ENCODE results near the gene DCTN2.
A peak's percentile ranks its signal among the peaks of the same experiment; 100 is the strongest.

The DCTN2 gene

DNA sequence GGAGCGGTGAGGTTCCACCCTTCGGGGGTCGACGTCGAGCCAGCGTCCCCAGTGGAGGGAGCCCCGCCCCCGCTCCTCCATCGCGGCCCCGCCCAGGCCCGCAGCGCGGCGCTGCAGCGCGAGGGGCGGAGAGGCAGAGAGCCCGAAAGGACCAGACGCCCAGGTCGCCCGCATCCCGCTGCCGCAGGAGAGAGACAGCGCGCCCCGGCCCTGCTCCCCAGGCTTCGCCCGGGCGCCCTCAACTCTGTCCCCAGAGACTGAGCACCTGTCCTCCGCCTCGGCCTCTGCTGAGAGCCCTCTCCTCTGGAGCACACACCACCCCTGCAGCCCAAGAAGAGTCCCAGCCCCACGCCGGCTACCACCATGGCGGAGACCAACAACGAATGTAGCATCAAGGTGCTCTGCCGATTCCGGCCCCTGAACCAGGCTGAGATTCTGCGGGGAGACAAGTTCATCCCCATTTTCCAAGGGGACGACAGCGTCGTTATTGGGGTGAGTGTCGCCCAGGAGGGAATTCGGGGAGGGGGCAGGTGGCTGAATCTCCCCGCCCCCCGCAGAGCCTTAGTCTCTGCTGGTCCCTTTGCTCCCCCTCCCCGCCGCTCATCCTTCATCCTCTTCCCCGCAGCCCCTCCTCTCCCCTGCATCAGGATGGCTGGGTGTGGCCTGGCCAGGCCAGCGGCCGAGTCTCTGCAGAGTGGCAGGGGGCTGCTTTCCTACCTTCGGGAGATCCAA, 3.1 kb upstream of the DCTN2 start, which contains the start of gene KIF5A:
Gene KIF5A, plus strand, starts transcription at position 136 of the 732 bp plus-strand sequence. Its CDS starts 228 bp downstream, at position 364.
- no peak for DNase-seq (ENCODE audit: low spot score)

- no peak for DNase-seq (ENCODE audit: low spot score)
These were observed 2.4 kb upstream of the DCTN2 start for GRCh38 chr12:57549203-57549908.

- DNase-seq (ENCODE audit: low spot score) = no peak
These were observed 1.5 kb upstream of the DCTN2 start for GRCh38 chr12:57548488-57548887.

DNA sequence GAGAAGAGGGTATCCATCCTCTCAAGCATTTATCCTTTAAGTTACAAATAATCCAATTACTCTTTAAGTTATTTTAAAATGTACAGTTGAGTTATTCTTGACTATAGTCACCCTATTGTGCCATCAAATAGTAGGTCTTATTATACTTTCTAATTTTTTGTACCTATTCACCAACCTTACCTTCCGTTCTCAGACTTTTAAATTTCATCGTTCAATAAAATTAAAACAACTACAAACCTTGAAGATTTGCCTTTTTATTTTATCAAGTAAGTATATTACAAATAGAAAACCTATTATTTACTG, 972 bp upstream of the DCTN2 start:
- no peak for DNase-seq (ENCODE audit: low spot score)

DNA sequence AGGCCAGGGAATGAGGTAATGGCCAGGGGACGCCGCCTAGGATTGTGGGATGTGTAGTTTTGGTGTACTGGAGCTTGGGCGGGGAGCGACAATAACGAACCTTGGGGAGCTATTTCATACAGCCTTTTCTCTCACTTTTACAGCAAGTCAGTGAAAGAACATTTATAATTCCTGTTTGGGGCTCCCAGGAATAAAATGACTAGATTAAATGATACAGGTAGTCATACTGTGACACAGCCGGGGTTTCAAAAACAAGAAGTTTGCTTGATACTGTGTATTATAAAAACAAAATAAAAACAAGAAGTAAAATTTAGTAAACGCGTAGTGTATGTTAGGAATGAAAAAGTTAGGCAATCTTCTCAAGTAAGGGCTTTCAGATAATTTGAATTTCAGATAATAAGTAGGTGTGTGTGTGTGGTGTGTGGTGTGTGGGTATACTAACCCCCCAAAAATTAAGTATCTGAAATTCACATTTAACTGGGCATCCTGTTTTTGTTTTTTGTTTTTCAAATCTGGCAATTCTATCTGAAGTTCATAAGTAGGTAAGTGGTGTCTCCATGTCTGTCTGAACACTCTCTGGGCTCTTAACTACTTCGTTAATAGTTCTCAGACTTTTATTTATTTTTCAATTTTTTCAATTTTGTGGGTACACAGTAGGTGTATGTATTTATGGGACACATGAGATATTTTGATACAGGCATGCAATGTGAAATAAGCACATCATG, 458 bp upstream of the DCTN2 start:
- DNase-seq (ENCODE audit: low spot score) = no peak

DNA sequence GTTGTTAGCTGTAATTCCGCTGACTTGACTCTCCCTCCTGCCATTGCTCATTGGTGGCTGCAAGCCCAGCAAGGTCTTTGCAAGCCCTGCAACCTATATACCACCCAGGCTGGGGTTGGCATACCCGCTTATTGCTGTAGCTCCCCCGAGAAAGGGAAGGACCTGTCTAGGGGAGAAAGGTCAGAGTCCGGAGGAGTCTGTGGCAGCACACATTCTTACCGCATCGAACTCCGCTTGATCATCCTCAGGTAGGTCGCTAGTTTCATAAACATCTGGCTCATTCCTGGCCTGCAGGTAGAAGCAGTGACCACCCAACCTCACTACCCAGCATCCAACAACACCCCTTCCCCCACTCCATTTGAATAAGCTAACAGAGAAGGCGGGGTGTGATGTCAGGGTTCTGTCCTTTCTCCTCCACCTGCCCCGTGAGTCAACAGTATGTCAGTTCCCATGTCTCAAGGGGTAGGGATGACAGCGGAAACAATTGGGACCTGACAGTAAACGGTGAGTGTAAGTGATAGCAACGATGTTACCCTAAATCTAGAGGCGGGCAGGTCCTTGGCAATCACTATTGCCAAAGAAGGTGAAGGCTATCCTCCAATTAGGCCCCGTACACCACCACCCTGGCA, 1.1 kb downstream of the DCTN2 start:
- DNase-seq (ENCODE audit: low spot score) = peak; percentile 76

- DNase-seq (ENCODE audit: low spot score) = no peak
These were observed 3.4 kb downstream of the DCTN2 start for GRCh38 chr12:57543581-57543980.

DNA sequence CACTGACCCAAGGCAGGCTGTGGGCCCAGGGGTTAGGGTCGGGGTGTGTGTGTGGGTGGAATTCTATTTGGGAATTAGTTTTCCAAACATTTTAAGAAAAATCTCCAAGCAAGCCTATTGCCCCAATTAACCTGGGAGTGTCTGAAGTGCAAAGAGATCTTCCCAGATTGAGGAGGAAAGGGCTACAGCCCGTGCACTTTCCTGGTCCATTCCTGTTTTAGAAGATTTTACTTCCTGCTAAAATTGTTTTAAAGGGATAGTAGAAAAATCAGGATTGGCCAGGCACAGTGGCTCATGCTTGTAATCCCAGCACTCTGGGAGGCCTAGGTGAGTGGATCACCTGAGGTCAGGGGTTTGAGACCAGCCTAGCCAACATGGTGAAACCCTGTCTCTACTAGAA, 5.3 kb downstream of the DCTN2 start:
- DNase-seq (ENCODE audit: low spot score) = no peak

GRCh38 chr12:57541001-57541400, 6.0 kb downstream of the DCTN2 start:
- DNase-seq (ENCODE audit: low spot score) = peak; percentile 37

DNA sequence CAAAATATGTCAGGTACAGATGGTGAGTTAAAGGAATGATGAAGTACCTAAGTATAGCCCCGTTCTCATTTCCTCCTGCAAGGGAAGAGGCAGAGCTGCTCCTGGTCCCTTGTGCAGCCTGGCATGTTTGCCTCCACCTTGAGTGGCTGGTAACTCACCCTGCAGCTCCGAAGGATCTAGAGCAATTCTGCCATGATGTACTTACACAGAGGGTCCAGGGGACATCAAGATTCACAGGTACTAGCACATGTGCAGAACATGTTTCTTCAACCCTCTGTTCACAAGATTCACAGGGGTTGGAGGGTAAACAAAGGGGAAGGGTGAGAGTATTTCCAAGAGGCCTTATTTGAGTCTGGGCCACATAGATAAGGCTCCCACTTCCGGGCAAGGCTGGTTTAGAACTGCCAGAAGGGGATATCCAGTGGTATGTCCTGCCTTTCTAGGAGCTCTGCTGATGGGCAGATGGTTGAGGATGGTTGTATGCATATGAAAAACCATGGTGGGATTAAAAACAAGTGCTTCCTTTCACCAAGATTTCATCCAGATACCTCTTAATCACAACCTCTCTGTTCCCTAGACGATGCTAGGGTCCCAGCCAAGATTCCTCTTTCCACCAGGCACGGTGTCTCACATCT, 7.7 kb downstream of the DCTN2 start:
- DNase-seq (ENCODE audit: low spot score) = no peak

GRCh38 chr12:57536597-57536942, 10.4 kb downstream of the DCTN2 start:
- no peak for DNase-seq (ENCODE audit: low spot score)

GRCh38 chr12:57535764-57536596, 11.0 kb downstream of the DCTN2 start:
- DNase-seq (ENCODE audit: low spot score) = no peak

GRCh38 chr12:57534991-57535543, 11.9 kb downstream of the DCTN2 start:
- DNase-seq (ENCODE audit: low spot score) = no peak

DNA sequence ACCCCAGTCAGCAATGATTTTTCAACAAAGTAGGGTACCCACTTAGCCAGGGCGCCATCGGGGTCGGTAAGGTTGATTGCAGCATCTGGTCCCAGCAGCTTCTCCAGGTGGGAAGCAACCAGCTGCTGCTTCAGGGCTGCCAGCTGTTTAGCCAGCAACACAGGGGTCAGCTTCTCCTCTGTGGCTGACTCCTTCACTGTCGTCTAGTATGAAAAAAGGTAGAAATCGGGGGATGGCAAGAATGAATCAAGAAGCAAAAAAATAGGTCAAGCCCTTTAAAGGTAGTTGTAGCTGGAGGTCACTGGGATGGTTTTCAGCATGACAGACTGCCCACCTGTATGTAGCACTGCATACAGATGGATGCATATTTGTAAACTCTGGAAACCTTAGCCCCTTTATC, 12.7 kb downstream of the DCTN2 start:
- DNase-seq (ENCODE audit: low spot score) = no peak

- no peak for DNase-seq (ENCODE audit: low spot score)
These were observed 13.9 kb downstream of the DCTN2 start for GRCh38 chr12:57533108-57533507.

- DNase-seq (ENCODE audit: low spot score) = no peak
These were observed 15.2 kb downstream of the DCTN2 start for GRCh38 chr12:57531836-57532235.

- DNase-seq (ENCODE audit: low spot score) = no peak
These were observed 16.4 kb downstream of the DCTN2 start for GRCh38 chr12:57530396-57531142.

DNA sequence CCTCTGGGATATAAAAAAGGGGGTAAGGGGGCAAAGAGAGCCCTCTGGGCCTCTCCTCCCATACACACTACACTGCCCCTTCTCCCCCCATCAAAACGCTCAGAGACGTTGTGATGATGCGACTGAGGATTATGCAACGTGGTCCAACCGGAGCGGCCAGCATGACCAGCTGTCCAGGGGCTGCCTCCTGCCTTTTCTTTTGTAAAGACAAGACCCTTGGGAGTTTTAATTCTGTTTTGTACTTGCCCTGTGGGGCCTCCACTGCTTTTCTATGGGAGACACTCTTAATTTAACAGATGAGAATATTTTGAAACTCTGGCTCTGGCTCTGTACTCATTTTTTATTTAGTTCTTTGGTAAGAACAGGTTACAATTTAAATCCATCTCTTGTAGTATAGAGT, 17.2 kb downstream of the DCTN2 start:
- DNase-seq (ENCODE audit: low spot score) = no peak

DNA sequence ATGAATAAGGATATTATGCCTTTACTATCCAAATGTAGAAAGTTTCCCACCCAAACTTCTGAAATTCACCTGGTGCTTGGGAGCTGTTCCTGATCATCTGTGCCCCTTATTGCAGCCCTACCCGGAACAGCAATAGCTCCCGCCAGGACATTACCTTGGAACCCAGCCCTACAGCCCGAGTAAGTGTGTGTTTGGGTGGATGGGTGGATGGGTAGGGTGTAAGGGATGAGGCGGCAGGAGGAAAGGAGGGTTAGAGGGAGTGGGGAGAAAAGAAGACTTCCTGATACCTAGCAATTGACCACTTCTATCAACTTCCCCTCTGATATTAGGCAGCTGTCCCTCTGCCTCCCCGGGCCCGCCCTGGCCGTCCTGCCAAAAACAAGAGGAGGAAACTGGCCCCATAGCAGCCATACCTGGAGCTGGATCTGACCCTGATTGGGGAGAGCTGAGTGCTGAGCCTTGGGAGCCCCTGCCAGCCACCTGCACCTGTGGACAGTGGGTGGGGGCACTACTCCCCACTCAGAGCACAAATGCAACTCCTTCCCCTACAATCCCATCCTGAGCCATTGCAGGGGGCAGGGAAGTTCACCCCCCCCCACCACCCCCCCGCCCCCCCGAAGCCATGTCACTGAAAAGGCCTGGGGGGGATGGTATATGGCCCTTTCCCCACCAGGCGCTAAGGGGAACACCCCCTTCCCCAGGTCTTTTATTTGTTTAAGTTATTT, 18.0 kb downstream of the DCTN2 start:
- no peak for DNase-seq (ENCODE audit: low spot score)

GRCh38 chr12:57528176-57528575, 18.8 kb downstream of the DCTN2 start:
- DNase-seq (ENCODE audit: low spot score) = no peak

Measured in kidney tubule cell (primary cell).